Astrocyte (in vitro differentiated cells and primary cell): ENCODE measurements around the gene F5. TPM values are rescaled to one million over a fixed set of nuclear protein-coding genes. Genes with fewer than 3 reads are reported as not detected.

Experiments
- DNase-seq: peaks from one replicate; pipeline ENCODE4 v3.0.0-alpha.2; 2010; ENCODE audit warnings: low read depth
- FAIRE-seq: peaks from 2 replicates; lab custom pipeline; 2011; peaks lifted over from hg19 to GRCh38; lab: Jason Lieb, UNC
- H2AFZ ChIP-seq: 2 replicates; pipeline ENCODE4 v1.6.0; 2012; ENCODE audit warnings: low read depth, low read length, inconsistent platforms
- H3K27ac ChIP-seq: 2 replicates; pipeline ENCODE4 v1.5.1; 2011; ENCODE audit warnings: low read depth, low read length, inconsistent platforms
- H3K27me3 ChIP-seq: 2 replicates; pipeline ENCODE4 v1.6.0; 2011; ENCODE audit warnings: low read length, inconsistent platforms; ENCODE audit not compliant: insufficient read depth
- H3K36me3 ChIP-seq: 2 replicates; pipeline ENCODE4 v1.5.1; 2011; ENCODE audit warnings: low read length, inconsistent platforms; ENCODE audit not compliant: insufficient read depth
- H3K4me1 ChIP-seq: 2 replicates; pipeline ENCODE4 v1.5.1; 2011; ENCODE audit warnings: low read length, inconsistent platforms; ENCODE audit not compliant: insufficient read depth
- H3K4me2 ChIP-seq: 2 replicates; pipeline ENCODE4 v1.6.0; 2012; ENCODE audit warnings: low read length, inconsistent platforms
- H3K4me3 ChIP-seq: 2 replicates; pipeline ENCODE4 v1.5.1; 2011; ENCODE audit warnings: low read depth, mild to moderate bottlenecking, low read length, inconsistent platforms; ENCODE audit not compliant: insufficient read depth
- H3K79me2 ChIP-seq: 2 replicates; pipeline ENCODE4 v1.6.0; 2012; ENCODE audit warnings: mild to moderate bottlenecking, low read length, inconsistent platforms; ENCODE audit not compliant: insufficient read depth
- H3K9ac ChIP-seq: 2 replicates; pipeline ENCODE4 v1.6.0; 2012; ENCODE audit warnings: mild to moderate bottlenecking, low read length, inconsistent platforms
- H3K9me3 ChIP-seq: 2 replicates; pipeline ENCODE4 v1.5.1; 2012; ENCODE audit warnings: low read depth, mild to moderate bottlenecking, low read length, inconsistent platforms; ENCODE audit not compliant: insufficient read depth
- H4K20me1 ChIP-seq: 2 replicates; pipeline ENCODE4 v1.6.0; 2012; ENCODE audit warnings: low read length, inconsistent platforms; ENCODE audit not compliant: insufficient read depth
- H3K27ac Mint-ChIP-seq: one replicate; pipeline ENCODE4 v1.8.0; 2021; ENCODE audit warnings: mild to moderate bottlenecking, mixed read lengths; ENCODE audit not compliant: unreplicated experiment
- H3K27me3 Mint-ChIP-seq: one replicate; pipeline ENCODE4 v1.8.0; 2021; ENCODE audit warnings: low read depth, mixed read lengths; ENCODE audit not compliant: unreplicated experiment
- H3K36me3 Mint-ChIP-seq: one replicate; pipeline ENCODE4 v1.8.0; 2021; ENCODE audit warnings: low read depth, mixed read lengths; ENCODE audit not compliant: unreplicated experiment
- H3K4me1 Mint-ChIP-seq: one replicate; pipeline ENCODE4 v1.8.0; 2021; ENCODE audit warnings: low read depth, mixed read lengths; ENCODE audit not compliant: unreplicated experiment
- H3K4me3 Mint-ChIP-seq: one replicate; pipeline ENCODE4 v1.8.0; 2021; ENCODE audit warnings: mild to moderate bottlenecking, moderate library complexity, mixed read lengths; ENCODE audit not compliant: unreplicated experiment
- H3K9me3 Mint-ChIP-seq: one replicate; pipeline ENCODE4 v1.8.0; 2021; ENCODE audit warnings: mild to moderate bottlenecking, mixed read lengths; ENCODE audit not compliant: unreplicated experiment
- CTCF ChIP-seq: IDR thresholded peaks from 2 replicates; pipeline ENCODE4 v1.5.1; 2011; ENCODE audit warnings: low read depth, mild to moderate bottlenecking, inconsistent platforms, low read length, moderate library complexity; ENCODE audit not compliant: insufficient read depth
- EZH2 ChIP-seq: IDR thresholded peaks from 2 replicates; pipeline ENCODE4 v1.6.1; 2012; ENCODE audit warnings: mild to moderate bottlenecking, low read length, inconsistent platforms; ENCODE audit not compliant: insufficient read depth
- total RNA-seq: library from RNA; stranded (reverse); gene quantifications from 2 replicates; pipeline ENCODE4 v1.2.1, GENCODE V29; 2021

Gene F5
- total RNA-seq, 1 donor from 2014 or later = 0.18 TPM

- Histone ChIP-seq H3K4me1 (peaks cover 6% of the 10 kb centered on the region), H3K36me3 (no peaks in the 10 kb centered on the region), H3K27ac (no peak overlapping the region), H2AFZ (no peak overlapping the region), H4K20me1 (no peaks in the 10 kb centered on the region), H3K9me3 (no peaks in the 10 kb centered on the region), H3K79me2 (no peaks in the 10 kb centered on the region), H3K4me3 (no peak overlapping the region), H3K27me3 (no peaks in the 10 kb centered on the region), H3K4me2 (no peak overlapping the region), H3K9ac (no peak overlapping the region)
- Mint-ChIP-seq H3K27ac (no peak overlapping the region), H3K27me3 (no peaks in the 10 kb centered on the region), H3K9me3 (peaks cover 2% of the 10 kb centered on the region), H3K36me3 (no peaks in the 10 kb centered on the region), H3K4me3 (no peak overlapping the region), H3K4me1 (peaks cover 26% of the 10 kb centered on the region)
- DNase-seq (no peak), FAIRE-seq (no peak)
- TF ChIP-seq EZH2 (no peak), CTCF (no peak)
These were observed 55.8 kb downstream of the F5 start for GRCh38 chr1:169530448-169530847.

GRCh38 chr1:169529068-169529642 is 57.1 kb downstream of the F5 start:
- peak; percentile 41 for DNase-seq
- Histone ChIP-seq H3K9ac (no peak overlapping the region), H3K4me2 (peak overlapping the region; percentile 12), H2AFZ (no peak overlapping the region), H3K9me3 (no peaks in the 10 kb centered on the region), H3K27me3 (no peaks in the 10 kb centered on the region), H4K20me1 (no peaks in the 10 kb centered on the region), H3K36me3 (no peaks in the 10 kb centered on the region), H3K4me3 (no peak overlapping the region), H3K4me1 (peaks cover 6% of the 10 kb centered on the region), H3K27ac (no peak overlapping the region), H3K79me2 (no peaks in the 10 kb centered on the region)
- TF ChIP-seq EZH2 (no peak), CTCF (no peak)
- H3K4me1 Mint-ChIP-seq = peaks cover 26% of the 10 kb centered on the region
- peak overlapping the region; percentile 70 for H3K27ac Mint-ChIP-seq
- no peak overlapping the region for H3K4me3 Mint-ChIP-seq
- no peak for FAIRE-seq
- H3K27me3 Mint-ChIP-seq = no peaks in the 10 kb centered on the region
- peaks cover 2% of the 10 kb centered on the region for H3K9me3 Mint-ChIP-seq
- no peaks in the 10 kb centered on the region for H3K36me3 Mint-ChIP-seq
